GM21529 (cell line): Measurements from ENCODE around the gene LRRC37A3.
"Not testable (repeated sequence)": the region's sequence is repeated elsewhere in the genome, so short reads cannot be mapped to it uniquely, and the experiment has no call there.

Experiments
- ATAC-seq: cut with Tn5 transposase; IDR thresholded peaks from one replicate; pipeline ENCODE4 v1.9.1; 2021; ENCODE audit not compliant: unreplicated experiment

Gene LRRC37A3

DNA sequence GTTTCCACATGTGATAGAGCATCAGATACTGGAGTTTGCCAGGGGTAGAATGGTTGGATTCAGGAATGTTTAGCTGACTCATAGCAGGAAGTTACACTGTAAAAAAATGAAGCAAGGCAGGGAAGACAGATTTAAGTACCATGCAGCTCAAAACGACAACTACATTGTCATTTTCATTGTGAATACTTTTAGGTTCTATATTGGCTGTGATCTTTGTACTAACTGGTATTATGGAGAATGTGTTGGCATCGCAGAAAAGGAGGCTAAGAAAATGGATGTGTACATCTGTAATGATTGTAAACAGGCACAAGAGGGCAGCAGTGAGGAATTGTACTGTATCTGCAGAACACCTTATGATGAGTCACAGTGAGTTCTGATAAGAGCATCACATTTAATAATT, 8.2 kb upstream of the LRRC37A3 start:
- peak; percentile 47 for ATAC-seq

DNA sequence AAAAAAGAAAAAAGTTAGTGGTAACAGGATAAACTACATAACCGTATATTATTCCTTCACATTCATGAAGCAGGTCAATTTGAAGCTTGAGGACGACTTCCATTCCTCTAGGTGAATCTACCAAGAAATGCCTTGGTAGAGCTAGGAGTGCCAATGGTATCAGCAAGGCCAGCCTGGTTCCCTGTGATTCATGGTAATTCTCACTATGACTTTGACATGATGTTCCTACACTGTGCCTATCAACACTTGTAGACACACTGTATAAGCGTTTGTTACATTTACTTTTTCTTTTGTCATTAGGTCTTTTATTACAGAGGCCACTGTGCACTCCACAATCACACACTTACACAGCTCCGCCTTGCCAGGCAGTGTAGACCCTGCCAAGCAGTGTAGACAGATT, 7.2 kb upstream of the LRRC37A3 start:
- not testable (repeated sequence) for ATAC-seq

DNA sequence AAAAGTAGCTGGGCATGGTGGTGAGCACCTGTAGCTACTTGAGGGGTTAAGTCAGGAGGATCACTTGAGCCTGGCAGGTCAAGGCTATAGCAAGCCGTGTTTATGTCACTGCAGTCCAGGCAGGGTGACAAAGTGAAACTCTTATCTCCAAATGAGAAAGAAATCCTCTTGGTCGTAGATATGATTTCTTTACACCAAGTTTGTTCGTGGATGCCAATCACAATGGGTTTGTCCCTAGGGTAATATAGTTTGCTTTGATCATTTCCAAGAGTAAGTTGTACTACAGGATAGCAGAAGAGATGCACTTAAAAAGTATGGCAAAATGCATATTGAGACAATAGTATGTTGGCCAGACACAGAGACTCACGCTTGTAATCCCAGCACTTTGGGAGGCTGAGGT, 6.0 kb upstream of the LRRC37A3 start:
- ATAC-seq, result not testable (repeated sequence)

- ATAC-seq, result peak; percentile 39
Measured at GRCh38 chr17:64923051-64923568, 3.8 kb upstream of the LRRC37A3 start.

DNA sequence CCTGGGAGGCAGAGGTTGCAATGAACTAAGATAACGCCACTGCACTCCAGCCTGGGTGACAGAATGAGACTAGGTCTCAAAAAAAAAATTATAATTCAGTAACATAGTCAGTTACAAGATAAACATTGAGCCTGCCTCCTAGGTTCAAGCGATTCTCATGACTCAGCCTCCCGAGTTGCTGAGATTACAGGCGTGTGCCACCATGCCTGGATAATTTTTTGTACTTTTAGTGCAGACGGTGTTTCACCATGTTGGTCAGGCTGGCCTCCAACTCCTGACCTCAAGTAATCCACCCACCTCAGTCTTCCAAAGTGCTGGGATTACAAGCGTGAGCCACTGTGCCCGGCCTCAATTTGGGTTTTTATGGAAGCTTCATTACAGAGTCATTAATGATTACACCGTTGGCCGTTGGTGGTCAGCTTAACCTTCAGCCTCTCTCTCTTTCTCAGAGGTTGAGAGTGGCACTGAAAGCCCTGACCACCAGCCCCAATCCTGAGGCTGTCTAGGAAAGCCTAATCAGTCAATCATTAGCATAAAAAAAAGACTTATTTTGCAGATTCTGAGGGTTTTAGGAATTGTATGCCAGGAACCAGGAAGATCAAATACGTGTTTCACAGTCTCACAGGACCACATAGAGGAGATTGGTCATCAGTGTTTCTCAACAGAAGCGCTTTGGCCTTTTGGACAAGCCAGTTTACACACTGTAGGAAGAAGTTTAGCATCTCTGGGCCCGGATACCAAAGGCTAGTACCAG, 1.3 kb upstream of the LRRC37A3 start:
- no peak for ATAC-seq

DNA sequence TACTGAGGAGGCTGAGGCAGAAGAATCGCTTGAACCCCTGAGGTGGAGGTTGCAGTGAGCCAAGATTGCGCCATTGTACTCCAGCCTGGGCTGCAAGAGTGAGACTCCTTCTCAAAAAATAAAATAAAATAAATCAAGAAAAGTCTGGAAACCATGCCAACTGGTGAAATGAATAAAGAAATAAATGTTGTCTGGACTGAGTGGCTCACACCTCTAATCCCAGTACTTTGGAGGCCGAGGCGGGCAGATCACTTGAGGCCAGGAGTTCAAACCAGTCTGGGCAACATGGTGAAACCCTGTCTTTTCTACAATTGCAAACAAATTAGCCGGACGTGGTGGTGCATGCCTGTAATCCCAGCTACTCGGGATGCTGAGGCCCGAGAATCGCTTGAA, 744 bp upstream of the LRRC37A3 start:
- no peak for ATAC-seq

GRCh38 chr17:64918842-64919288, 413 bp downstream of the LRRC37A3 start:
- ATAC-seq, result peak; percentile 54

GRCh38 chr17:64917540-64917939, 1.7 kb downstream of the LRRC37A3 start:
- not testable (repeated sequence) for ATAC-seq

DNA sequence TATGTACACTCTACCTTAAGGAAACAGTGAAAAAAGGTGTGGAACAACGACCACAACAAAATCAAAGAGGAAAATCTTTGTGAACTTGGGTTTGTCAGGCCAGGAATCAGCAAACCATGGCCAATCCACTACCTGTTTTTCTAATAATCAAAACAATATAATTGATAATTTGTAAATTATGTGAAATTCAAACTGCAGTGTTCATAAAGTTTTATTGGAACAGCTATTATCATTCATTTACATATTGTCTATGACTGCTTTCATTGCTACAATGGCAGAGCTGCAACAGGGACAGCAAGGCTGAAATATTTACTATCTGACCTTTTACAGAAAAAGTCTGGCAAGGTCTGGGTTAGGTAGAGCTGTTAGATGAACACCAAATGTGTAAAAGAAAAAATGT, 4.0 kb downstream of the LRRC37A3 start:
- not testable (repeated sequence) for ATAC-seq

- not testable (repeated sequence) for ATAC-seq
Measured at GRCh38 chr17:64910191-64910514, 9.1 kb downstream of the LRRC37A3 start.

DNA sequence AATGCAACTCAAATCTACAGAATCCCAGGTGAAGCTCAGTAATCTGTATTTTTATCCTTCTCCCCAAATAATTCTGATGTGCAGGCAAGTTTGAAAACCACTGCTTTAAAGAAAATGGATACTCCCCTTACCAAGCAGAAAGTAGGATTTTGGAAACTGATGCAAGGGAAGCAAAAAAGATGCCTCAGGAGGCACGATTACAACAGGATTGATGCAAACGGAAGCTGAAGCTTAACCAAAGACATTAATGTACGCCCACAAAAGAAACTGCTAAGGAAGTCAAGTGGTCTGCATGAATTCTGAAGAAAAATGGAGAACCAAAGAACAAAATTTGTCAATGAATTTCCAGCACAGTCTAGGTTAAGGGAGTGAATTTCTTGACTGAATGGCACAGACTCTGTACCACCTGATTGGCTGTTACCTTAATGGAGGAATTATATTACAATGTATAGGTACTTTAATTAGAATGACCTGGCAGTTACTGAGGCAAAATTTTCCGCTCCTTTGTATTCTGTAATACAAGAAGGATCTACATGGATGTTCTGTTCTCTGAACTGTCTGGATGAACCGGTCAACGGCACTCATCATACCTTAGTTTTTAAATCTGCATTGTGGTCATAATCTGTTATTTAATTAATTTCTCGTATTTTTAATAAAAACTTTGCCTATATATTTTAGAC, 9.6 kb downstream of the LRRC37A3 start:
- not testable (repeated sequence) for ATAC-seq

DNA sequence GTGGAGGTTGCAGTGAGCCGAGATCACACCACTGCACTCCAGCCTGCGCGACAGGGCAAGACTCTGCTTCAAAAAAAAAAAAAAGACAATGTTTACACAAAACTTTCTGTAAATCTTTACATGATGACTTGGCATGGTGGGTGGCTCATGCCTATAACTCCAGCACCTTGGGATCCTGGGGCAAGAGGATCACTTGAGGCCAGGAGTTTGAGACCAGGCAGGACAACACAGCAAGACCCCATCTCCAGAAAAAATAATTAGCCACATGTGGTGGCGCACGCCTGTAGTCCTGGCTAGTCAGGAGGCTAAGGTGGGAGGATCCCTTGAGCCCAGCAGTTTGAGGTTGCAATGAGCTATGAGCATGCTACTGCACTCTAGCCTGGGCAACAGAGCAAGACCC, 15.2 kb downstream of the LRRC37A3 start:
- not testable (repeated sequence) for ATAC-seq

DNA sequence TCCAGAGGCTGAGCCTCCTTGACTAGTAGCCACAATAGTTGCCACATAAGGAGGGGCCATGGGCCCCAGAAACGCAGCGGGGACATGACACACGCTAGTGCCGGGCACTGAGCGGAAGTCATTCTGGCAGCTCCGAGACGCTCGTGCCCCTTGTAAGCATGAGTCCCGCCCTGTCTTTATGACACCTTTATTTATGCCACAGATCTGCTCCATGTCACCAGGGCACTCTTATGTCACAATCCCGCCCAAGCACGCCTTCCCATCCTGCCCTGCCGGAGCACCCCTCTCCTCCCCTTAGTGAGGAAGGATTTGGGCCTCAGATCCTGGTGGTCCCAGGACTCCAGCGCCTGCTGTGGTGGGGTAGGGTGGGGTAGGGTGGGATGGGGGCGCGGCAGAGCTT, 22.1 kb downstream of the LRRC37A3 start:
- not testable (repeated sequence) for ATAC-seq

- not testable (repeated sequence) for ATAC-seq
Measured at GRCh38 chr17:64874210-64874609, 45.1 kb downstream of the LRRC37A3 start.

DNA sequence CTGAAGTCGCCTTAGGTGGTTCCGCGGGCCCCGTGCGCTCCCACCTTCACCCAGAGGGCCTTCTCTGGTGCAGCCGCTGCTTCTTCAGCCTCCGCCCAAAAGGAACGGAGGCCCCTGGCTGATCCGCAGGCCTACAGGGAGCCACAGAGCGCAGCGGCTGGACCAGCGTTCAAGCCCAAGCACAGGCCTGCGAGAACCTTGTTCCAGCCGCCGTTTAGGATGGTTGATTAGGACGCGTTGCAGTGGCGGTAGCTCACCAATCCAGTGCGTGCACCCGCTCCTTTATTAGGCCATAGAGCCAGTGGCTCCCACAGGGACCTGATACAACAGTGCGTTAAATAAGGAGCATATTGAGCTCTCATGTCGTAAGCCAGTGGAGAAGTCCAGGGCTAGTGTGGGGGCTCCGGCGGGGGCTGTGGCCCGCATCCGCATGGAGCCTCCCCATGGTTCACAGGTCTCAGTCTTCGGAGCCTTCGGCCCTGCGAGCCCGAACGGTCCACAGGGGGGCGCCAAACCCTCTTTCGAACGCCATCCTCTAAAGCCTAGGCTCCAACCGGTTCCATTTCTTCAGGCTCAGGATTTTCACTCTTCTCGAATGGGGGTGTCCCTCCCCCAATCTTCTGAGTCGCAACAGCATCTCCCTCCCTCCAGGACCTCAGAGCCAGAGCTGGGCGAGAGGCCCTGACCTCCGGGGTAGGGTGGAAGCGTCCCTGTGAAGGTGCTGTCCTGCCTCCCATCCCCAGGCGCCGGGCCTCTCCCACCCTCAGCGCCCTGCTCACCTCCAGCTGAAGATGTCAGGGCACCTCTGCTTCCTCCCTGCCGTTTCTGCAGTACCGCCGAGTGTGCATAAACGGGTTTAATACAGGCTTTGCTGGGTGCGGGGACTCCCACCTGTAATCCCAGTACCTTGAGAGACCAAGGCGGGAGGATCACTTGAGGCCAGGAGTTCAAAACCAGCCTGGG, 71.5 kb downstream of the LRRC37A3 start:
- ATAC-seq, result not testable (repeated sequence)

DNA sequence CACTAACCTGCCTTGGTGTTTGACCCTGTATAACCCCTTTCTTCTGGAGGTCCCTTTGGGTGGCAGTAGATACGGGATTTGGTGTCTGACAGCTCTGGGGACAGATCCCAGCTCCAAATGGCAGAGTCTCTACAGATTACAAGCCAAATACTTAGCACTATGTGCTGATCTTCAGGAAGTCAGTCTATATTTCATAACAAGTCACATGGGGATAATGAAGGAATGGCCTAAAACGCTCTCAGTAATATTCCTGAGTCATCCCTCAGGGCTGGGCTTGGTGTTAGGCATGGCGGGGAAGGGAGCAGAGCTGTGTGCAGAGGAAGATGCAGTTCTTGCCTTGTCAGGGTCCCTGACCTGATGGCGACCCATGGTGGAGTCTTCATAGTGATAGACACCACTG, 72.4 kb downstream of the LRRC37A3 start:
- not testable (repeated sequence) for ATAC-seq

DNA sequence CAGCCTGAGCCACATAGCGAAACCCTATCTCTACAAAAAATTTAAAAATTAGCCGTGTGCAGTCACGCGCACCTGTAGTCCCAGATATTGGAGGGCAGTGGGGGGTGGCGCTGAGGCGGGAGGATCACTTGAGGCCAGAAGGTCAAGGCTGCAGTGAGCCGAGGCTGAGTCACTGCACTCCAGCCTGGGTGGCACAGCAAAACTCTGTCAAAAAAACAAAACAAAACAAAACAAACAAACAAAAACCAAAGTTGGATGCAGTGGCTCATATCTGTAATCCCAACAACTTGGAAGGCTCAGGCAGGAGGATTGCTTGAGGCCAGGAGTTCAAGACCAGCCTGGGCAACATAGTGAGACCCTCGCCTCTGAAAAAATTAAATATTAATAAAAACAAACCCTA, 75.4 kb downstream of the LRRC37A3 start:
- not testable (repeated sequence) for ATAC-seq

- ATAC-seq, result not testable (repeated sequence)
Measured at GRCh38 chr17:64842900-64843299, 76.4 kb downstream of the LRRC37A3 start.

DNA sequence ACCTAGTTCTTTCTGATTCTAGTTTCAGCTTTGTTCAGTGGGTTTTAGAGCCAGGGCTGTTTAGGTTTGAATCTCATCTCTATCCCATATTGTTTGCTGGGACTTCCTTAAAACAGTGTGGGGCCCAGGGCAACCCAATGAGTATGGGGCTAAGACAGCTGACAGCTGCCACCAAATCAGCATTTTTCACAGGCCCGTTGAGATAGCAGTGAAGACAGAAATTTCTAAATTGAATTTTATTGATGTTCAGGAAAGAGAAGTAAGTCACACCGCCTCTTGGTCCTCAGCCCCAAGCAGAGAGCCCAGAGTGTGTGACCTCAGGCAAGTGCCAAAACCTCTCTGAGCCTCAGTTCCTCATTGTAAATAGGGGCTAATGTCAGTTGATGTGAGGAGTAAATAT, 78.3 kb downstream of the LRRC37A3 start:
- ATAC-seq, result not testable (repeated sequence)

GRCh38 chr17:64838513-64838912, 80.8 kb downstream of the LRRC37A3 start:
- ATAC-seq, result not testable (repeated sequence)
